Kidney epithelial cell (primary cell): ENCODE results near the gene GPR108. TPM values are rescaled to one million over a fixed set of nuclear protein-coding genes. Genes with fewer than 3 reads are reported as not detected.

ENCODE experiments used
- DNase-seq: peaks from one replicate; pipeline ENCODE4 v3.0.0-alpha.2; 2010; ENCODE audit warnings: low read depth
- H3K27me3 ChIP-seq: 2 replicates; pipeline ENCODE4 v1.6.0; 2011; ENCODE audit warnings: low read length; ENCODE audit not compliant: control insufficient read depth, insufficient read depth
- H3K36me3 ChIP-seq: 2 replicates; pipeline ENCODE4 v1.5.1; 2011; ENCODE audit warnings: low read length; ENCODE audit not compliant: control insufficient read depth, insufficient read depth
- H3K4me3 ChIP-seq: 2 replicates; pipeline ENCODE4 v1.5.1; 2011; ENCODE audit warnings: low read depth, mild to moderate bottlenecking, control low read depth, low read length
- total RNA-seq: library from RNA; depleted of rRNA; stranded (reverse); fragments of >200 nt; gene quantifications from 2 replicates; pipeline ENCODE4 v1.2.3, GENCODE V29; 2015
- TF ChIP-seq, protein P1 (sequence below): IDR thresholded peaks from 2 replicates; pipeline ENCODE4 v1.5.1; 2011; ENCODE audit warnings: mild to moderate bottlenecking, moderate library complexity, low read length, control low read depth, inconsistent platforms; ENCODE audit not compliant: insufficient read depth, poor library complexity, severe bottlenecking

GPR108 gene
- total RNA-seq, 1 donor from 2014 or later, result 66.6 TPM

DNA sequence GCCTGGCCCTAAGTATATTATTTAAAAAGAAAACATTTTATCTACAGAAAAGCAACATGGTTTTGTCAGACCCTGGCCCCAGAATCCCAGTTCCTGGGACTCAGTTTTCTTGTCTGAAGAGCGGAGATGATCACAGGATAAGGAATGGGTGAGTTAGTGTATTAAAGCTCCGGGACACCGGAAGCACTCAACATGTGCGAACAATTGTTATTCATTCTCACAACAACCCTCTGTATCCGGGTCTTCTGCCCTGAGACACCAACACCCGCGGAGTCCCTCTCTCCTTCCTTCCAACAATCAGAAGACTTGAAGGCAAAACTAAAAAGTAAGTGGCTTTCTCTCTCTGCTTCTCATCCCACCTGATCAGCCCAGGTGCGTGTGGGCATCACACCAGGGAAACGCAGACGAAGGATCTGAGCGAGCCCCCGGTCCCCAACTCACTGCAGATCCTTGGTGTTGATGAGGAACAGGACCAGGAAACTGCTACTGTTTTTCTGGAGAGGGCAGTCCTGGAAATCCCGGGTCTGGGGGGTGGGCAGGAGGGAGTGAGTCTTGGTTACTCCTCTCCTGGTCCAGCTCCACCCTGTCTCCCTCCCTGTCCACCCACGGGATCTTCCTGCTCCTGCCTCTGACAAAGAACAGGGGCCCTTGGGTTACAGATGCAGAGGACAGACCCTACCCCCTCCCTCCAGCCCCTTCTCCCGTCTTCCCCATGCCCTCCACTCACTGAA, 2.0 kb downstream of the GPR108 start:
- peaks cover 1% of the 10 kb centered on the region for H3K36me3 ChIP-seq
- H3K27me3 ChIP-seq, result no peaks in the 10 kb centered on the region
- TF ChIP-seq, protein P1, sequence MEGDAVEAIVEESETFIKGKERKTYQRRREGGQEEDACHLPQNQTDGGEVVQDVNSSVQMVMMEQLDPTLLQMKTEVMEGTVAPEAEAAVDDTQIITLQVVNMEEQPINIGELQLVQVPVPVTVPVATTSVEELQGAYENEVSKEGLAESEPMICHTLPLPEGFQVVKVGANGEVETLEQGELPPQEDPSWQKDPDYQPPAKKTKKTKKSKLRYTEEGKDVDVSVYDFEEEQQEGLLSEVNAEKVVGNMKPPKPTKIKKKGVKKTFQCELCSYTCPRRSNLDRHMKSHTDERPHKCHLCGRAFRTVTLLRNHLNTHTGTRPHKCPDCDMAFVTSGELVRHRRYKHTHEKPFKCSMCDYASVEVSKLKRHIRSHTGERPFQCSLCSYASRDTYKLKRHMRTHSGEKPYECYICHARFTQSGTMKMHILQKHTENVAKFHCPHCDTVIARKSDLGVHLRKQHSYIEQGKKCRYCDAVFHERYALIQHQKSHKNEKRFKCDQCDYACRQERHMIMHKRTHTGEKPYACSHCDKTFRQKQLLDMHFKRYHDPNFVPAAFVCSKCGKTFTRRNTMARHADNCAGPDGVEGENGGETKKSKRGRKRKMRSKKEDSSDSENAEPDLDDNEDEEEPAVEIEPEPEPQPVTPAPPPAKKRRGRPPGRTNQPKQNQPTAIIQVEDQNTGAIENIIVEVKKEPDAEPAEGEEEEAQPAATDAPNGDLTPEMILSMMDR, result no peak
- H3K4me3 ChIP-seq, result no peak overlapping the region
- no peak for DNase-seq

DNA sequence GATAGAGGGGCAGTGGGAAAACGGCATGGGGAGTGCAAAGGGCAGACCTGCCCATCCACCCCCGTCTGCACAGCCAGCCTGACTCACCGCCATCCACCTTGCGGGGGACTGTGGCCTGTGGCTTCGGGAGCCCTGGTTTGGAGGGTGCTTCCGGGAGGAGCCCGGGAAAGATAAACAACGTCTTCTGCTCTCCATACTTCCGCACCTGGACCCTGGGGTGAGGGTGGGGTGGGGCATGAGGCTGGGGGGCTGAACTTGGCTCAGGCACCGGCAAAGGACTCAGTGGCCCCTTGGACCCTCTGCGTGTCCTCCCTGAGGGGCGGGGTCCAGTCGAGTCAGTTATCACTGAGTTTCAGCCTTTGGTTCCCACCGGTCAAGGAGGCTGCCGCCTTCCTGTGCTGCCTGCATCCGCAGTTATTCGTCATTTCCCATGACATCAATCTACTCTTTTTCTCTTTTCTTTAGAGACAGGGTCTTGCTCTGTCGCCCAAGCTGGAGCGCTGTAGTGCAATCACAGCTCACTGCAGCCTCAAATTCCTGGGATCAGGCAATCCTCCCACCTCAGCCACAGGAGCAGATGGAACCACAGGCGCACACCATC, 3.2 kb downstream of the GPR108 start:
- Histone ChIP-seq H3K36me3 (peaks cover 1% of the 10 kb centered on the region), H3K27me3 (no peaks in the 10 kb centered on the region), H3K4me3 (no peak overlapping the region)
- TF ChIP-seq, protein P1, result no peak
- no peak for DNase-seq

DNA sequence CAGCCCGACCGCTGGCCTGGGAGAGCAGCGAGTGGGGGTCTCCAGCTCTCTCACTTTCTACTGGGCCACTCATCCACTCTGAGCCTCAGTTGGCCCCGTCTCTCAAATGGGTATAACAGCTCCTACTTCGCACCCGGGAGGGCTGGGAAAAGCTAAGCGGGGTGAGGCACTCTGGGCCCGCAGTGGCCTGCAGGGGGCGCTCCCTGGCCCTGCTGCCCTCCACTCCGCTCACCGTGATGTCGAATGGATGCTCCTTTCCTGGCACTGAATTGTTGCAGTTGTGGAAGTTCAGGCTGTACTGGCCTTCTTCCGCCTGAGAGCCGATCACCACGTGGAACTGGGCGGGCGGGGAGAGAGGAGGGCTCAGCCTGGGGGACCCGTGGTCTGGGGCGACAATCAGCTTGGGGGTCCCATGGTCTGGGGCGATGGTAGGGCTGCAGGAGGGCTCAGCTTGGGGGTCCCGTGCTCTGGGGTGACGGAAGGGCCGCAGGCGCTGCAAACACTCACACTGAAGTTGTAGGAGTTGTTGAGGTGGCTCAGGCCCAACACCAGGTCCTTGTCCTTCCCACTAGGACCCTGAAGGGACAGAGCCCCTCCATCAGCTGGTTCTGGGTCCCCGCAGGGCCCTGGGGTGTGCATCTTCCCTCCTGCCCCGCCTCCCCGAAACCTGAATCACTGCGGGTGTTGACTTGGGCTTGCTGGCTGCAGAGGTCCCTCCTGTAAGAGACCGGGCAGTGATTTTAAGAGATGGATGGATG, 3.9 kb downstream of the GPR108 start:
- Histone ChIP-seq H3K27me3 (no peaks in the 10 kb centered on the region), H3K36me3 (peaks cover 1% of the 10 kb centered on the region), H3K4me3 (no peak overlapping the region)
- no peak for DNase-seq
- TF ChIP-seq, protein P1, result peak; percentile 32

DNA sequence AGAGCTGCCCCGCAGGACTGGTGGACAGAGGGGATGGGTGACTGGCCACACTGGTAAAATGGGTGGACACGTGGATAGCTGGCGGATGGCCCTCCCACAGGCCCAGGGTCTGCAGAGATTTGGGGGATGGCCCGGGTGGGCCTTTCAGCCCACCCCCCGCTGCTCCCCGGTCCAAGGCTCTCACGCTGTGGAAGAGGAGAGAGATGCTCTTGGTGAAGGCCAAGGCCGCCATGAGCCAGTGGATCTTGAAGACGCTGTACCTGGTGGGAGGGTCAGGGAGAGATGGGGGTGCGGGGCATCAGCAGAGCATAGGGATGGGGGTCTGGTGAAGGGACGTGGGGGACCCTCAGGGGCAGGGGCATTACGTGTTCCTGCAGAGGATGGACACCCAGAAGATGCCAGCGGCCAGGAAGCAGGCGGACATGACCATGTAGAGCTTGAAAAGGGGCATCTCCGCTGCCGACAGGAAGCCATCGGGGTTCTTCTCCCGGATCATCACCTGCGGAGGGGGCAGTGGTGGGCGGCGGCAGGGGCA, 4.5 kb downstream of the GPR108 start:
- DNase-seq, result no peak
- Histone ChIP-seq H3K36me3 (peaks cover 1% of the 10 kb centered on the region), H3K27me3 (no peaks in the 10 kb centered on the region), H3K4me3 (no peak overlapping the region)
- TF ChIP-seq, protein P1, result no peak

DNA sequence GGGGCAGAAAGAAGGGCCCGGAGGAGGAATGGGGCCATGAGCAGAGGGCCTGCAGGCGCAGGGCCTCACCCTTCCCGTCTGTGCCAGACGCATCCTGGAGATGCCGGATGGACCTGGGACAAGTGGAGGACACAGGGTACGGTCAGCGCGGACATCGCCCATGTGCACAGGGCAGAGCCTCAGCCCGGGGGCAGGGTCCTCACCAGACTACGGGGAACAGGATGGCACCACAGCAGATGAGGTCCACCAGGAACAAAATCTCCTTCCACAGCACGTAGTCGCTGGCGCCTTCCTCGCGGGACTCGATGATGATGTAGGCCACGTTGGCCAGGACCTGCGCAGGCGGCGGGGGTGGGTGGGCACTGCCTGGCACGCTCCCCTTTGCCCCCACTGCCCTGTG, 5.6 kb downstream of the GPR108 start:
- Histone ChIP-seq H3K36me3 (peaks cover 1% of the 10 kb centered on the region), H3K4me3 (no peak overlapping the region), H3K27me3 (no peaks in the 10 kb centered on the region)
- no peak for DNase-seq
- TF ChIP-seq, protein P1, result no peak
